IPS-15b (cell line): ENCODE results near the gene CYB561A3.

Source experiments
- H3K27me3 ChIP-seq: one replicate; pipeline ENCODE4 v1.6.1; 2013; ENCODE audit warnings: low read length; ENCODE audit not compliant: control insufficient read depth, insufficient read depth
- H3K36me3 ChIP-seq: one replicate; pipeline ENCODE4 v1.6.1; 2013; ENCODE audit warnings: low read length; ENCODE audit not compliant: control insufficient read depth, insufficient read depth
- H3K4me1 ChIP-seq: one replicate; pipeline ENCODE4 v1.6.1; 2013; ENCODE audit warnings: mild to moderate bottlenecking, low read length; ENCODE audit not compliant: control insufficient read depth, insufficient read depth
- H3K4me3 ChIP-seq: one replicate; pipeline ENCODE4 v1.5.1; 2013; ENCODE audit warnings: low read depth, low read length
- H3K9ac ChIP-seq: one replicate; pipeline ENCODE4 v1.6.1; 2013; ENCODE audit warnings: low read depth, mild to moderate bottlenecking, low read length
- H3K9me3 ChIP-seq: one replicate; pipeline ENCODE4 v1.6.1; 2013; ENCODE audit warnings: mild to moderate bottlenecking, low read length; ENCODE audit not compliant: control insufficient read depth, insufficient read depth

The CYB561A3 gene

GRCh38 chr11:61367406-61367805 is 5.7 kb upstream of the CYB561A3 start:
- Histone ChIP-seq H3K4me3 (no peak overlapping the region), H3K9ac (no peak overlapping the region), H3K36me3 (peaks cover 43% of the 10 kb centered on the region), H3K4me1 (no peaks in the 10 kb centered on the region), H3K9me3 (no peaks in the 10 kb centered on the region), H3K27me3 (no peaks in the 10 kb centered on the region)

- Histone ChIP-seq H3K27me3 (no peaks in the 10 kb centered on the region), H3K9me3 (no peaks in the 10 kb centered on the region), H3K4me3 (no peak overlapping the region), H3K36me3 (peaks cover 36% of the 10 kb centered on the region), H3K4me1 (no peaks in the 10 kb centered on the region), H3K9ac (no peak overlapping the region)
These were observed 2.5 kb upstream of the CYB561A3 start for GRCh38 chr11:61364012-61364675.

DNA sequence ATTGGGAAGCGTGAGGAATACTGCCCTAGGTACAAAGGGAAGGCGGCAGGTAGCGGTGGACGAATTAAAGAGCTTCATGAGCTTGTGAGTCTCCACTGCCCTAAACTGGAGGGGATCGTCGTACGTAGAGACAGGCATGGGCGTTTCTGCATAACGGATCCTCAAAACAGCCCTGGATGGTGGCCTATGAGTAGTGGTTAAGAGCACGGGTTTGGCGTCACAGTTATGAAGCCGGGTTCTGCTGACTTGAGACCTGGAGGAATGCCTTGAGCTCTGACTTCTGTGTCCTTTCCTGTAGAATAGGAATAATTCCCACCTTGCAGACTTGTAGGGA is 827 bp upstream of the CYB561A3 start:
- Histone ChIP-seq H3K9ac (peak overlapping the region; percentile 99), H3K4me1 (no peaks in the 10 kb centered on the region), H3K9me3 (no peaks in the 10 kb centered on the region), H3K27me3 (no peaks in the 10 kb centered on the region), H3K36me3 (peaks cover 23% of the 10 kb centered on the region), H3K4me3 (peak overlapping the region; percentile 93)

- Histone ChIP-seq H3K4me3 (peak overlapping the region; percentile 93), H3K9me3 (no peaks in the 10 kb centered on the region), H3K36me3 (peaks cover 12% of the 10 kb centered on the region), H3K9ac (peak overlapping the region; percentile 99), H3K27me3 (no peaks in the 10 kb centered on the region), H3K4me1 (no peaks in the 10 kb centered on the region)
These were observed 393 bp downstream of the CYB561A3 start for GRCh38 chr11:61361237-61361740.

DNA sequence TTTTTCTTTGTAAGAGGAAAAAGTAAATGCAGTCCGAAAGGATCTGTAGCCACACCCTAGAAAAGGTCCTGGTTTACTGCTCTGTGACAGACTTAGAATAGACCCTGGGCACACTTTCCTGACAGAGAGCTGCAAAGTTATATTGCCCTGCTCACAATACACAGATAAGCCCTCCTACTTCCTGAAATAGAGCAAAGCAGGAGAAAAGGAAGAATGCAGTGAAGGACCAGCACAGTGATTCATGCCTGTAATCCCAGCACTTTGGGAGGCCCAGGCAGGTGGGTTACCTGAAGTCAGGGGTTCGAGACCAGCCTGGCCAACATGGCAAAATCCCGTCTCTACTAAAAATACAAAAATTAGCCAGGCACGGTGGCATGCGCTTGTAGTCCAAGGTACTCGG is 2.2 kb downstream of the CYB561A3 start:
- no peaks in the 10 kb centered on the region for H3K27me3 ChIP-seq
- H3K36me3 ChIP-seq, result peaks cover 5% of the 10 kb centered on the region
- no peak overlapping the region for H3K9ac ChIP-seq
- H3K4me1 ChIP-seq, result no peaks in the 10 kb centered on the region
- no peaks in the 10 kb centered on the region for H3K9me3 ChIP-seq
- H3K4me3 ChIP-seq, result no peak overlapping the region

GRCh38 chr11:61358566-61358965 is 3.1 kb downstream of the CYB561A3 start:
- Histone ChIP-seq H3K4me1 (no peaks in the 10 kb centered on the region), H3K9ac (no peak overlapping the region)

GRCh38 chr11:61357894-61358239 is 3.8 kb downstream of the CYB561A3 start:
- H3K36me3 ChIP-seq, result no peaks in the 10 kb centered on the region
- no peaks in the 10 kb centered on the region for H3K27me3 ChIP-seq
- no peak overlapping the region for H3K4me3 ChIP-seq
- no peak overlapping the region for H3K9ac ChIP-seq
- no peaks in the 10 kb centered on the region for H3K9me3 ChIP-seq
- H3K4me1 ChIP-seq, result no peaks in the 10 kb centered on the region

More at GRCh38 chr11:61358566-61358965, 3.1 kb downstream of the CYB561A3 start:
- H3K4me3 ChIP-seq, result no peak overlapping the region
- no peaks in the 10 kb centered on the region for H3K36me3 ChIP-seq
- no peaks in the 10 kb centered on the region for H3K27me3 ChIP-seq
- no peaks in the 10 kb centered on the region for H3K9me3 ChIP-seq

GRCh38 chr11:61357233-61357893 is 4.3 kb downstream of the CYB561A3 start:
- Histone ChIP-seq H3K27me3 (no peaks in the 10 kb centered on the region), H3K36me3 (no peaks in the 10 kb centered on the region), H3K4me3 (no peak overlapping the region), H3K9me3 (no peaks in the 10 kb centered on the region), H3K9ac (no peak overlapping the region), H3K4me1 (no peaks in the 10 kb centered on the region)

- Histone ChIP-seq H3K4me1 (no peaks in the 10 kb centered on the region), H3K27me3 (no peaks in the 10 kb centered on the region), H3K9me3 (no peaks in the 10 kb centered on the region), H3K36me3 (no peaks in the 10 kb centered on the region), H3K9ac (no peak overlapping the region), H3K4me3 (no peak overlapping the region)
These were observed 5.0 kb downstream of the CYB561A3 start for GRCh38 chr11:61356706-61357105.

DNA sequence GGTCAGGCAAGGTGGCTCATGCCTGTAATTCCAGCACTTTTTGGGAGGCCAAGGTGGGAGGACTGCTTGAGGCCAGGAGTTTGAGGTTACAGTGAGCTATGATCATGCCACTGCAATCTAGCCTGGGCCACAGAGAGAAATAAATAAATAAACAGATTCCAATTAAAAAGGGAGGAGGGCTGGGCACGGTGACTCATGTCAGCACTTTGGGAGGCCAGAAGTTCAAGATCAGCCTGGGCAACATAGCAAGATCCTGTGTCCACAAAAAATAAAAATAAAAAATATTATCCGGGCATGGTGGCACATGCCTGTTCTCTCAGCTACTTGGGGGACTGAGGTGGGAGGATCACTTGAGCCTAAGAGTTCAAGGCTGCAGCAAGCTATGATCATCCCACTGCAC is 7.5 kb downstream of the CYB561A3 start:
- Histone ChIP-seq H3K9me3 (no peaks in the 10 kb centered on the region), H3K9ac (no peak overlapping the region), H3K4me1 (no peaks in the 10 kb centered on the region), H3K36me3 (no peaks in the 10 kb centered on the region), H3K4me3 (no peak overlapping the region), H3K27me3 (no peaks in the 10 kb centered on the region)

DNA sequence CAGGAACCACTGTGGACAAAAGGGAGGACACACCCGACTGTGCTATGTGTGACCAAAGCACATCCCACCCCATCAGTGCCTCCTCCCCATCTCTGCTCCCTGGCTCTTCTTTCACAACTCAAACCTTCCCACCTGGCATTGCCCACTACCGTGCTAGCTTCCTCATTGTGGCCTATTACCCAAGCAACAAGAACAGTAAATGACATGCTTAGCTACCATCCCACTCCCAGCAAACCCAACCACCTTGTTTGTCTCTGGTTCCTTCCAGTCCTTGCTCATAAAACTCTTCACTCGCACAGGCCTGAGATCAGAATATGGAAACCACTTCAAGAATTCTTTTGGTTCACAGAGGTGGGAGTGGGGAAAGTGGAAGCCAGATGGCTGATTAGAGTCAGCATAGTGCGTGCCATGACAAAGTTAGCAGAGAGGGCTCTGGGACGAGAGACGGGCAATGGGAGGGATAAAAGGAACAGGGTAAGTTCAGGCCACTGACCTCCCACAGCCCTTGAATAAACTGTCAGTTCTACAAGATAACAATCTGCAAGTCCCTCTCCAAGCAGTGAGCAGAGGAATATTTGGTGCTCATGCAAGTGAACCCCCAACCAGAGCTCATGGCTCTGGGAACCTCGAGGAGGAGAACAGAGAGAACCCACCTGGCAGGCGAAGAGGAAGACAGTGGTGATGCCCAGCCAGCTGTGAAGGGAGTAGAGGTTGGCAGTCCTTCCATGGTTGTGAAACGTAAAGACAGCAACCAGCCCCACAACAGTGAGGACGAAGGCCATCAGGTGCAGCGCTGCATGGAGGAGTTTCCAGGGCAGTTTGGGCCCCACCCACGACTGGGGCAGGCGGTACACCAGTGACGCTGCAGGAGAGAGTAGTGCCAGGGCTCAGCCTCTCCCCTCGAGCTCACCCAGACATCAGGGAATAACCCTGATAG is 8.3 kb downstream of the CYB561A3 start:
- no peaks in the 10 kb centered on the region for H3K4me1 ChIP-seq
- no peaks in the 10 kb centered on the region for H3K36me3 ChIP-seq
- H3K27me3 ChIP-seq, result no peaks in the 10 kb centered on the region
- no peak overlapping the region for H3K9ac ChIP-seq
- no peaks in the 10 kb centered on the region for H3K9me3 ChIP-seq
- H3K4me3 ChIP-seq, result no peak overlapping the region
